ENCODE data around the gene CLIC5. TPM values are rescaled to one million over a fixed set of nuclear protein-coding genes. Genes with fewer than 3 reads are reported as not detected.

CLIC5 gene
- total RNA-seq, 4 donors from 2014 or later = 18.2 to 128 (median 119) TPM

GRCh38 chr6:45967363-45967762 lies 48.3 kb downstream of the CLIC5 start:
- DNase-seq = no peak
- H3K9me3 ChIP-seq = peaks cover 0 to 2% (median 0%) of the 10 kb centered on the region in 4 donors

GRCh38 chr6:45966797-45967196 lies 48.9 kb downstream of the CLIC5 start:
- Histone ChIP-seq H3K27ac (no peak overlapping the region), H3K4me1 (peaks cover 0 to 12% (median 2%) of the 10 kb centered on the region in 4 donors), H3K9me3 (peaks cover 0 to 2% (median 0%) of the 10 kb centered on the region in 4 donors), H3K36me3 (no peaks in the 10 kb centered on the region), H3K4me3 (no peak overlapping the region), H3K27me3 (no peaks in the 10 kb centered on the region)
- TF ChIP-seq POLR2A (IDR thresholded peaks at IDR 0.05) = no peak
- TF ChIP-seq, protein P1, sequence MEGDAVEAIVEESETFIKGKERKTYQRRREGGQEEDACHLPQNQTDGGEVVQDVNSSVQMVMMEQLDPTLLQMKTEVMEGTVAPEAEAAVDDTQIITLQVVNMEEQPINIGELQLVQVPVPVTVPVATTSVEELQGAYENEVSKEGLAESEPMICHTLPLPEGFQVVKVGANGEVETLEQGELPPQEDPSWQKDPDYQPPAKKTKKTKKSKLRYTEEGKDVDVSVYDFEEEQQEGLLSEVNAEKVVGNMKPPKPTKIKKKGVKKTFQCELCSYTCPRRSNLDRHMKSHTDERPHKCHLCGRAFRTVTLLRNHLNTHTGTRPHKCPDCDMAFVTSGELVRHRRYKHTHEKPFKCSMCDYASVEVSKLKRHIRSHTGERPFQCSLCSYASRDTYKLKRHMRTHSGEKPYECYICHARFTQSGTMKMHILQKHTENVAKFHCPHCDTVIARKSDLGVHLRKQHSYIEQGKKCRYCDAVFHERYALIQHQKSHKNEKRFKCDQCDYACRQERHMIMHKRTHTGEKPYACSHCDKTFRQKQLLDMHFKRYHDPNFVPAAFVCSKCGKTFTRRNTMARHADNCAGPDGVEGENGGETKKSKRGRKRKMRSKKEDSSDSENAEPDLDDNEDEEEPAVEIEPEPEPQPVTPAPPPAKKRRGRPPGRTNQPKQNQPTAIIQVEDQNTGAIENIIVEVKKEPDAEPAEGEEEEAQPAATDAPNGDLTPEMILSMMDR (IDR thresholded peaks at IDR 0.05) = no peak
- peak in 2 of 3 donors; percentile 18 to 51 for DNase-seq

More at GRCh38 chr6:45967363-45967762, 48.3 kb downstream of the CLIC5 start:
- Histone ChIP-seq H3K27me3 (no peaks in the 10 kb centered on the region), H3K4me3 (no peak overlapping the region), H3K27ac (no peak overlapping the region), H3K4me1 (peaks cover 0 to 12% (median 2%) of the 10 kb centered on the region in 4 donors), H3K36me3 (no peaks in the 10 kb centered on the region)
- TF ChIP-seq, protein P1 (IDR thresholded peaks at IDR 0.05) = no peak
- TF ChIP-seq POLR2A (IDR thresholded peaks at IDR 0.05) = no peak

DNA sequence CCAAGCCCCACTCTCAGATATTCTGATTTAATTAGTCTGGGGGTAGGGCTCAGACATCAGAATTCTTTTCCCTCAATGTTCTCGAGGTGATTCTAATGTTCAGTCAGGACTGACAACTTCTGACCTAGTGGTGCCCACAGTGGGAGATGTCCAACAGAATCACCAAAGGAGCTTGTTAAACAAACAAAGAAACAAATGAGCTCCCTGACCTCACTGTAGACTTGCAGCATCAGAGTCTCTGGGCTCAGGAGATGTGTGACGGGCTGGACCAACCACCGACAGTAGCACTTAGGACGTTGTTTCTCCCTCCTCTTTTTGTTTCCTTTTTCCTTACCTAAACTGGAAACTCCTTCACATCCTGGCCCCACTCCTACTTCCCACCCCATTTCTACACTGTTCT lies 49.3 kb downstream of the CLIC5 start:
- Histone ChIP-seq H3K4me3 (no peak overlapping the region), H3K4me1 (peaks cover 0 to 12% (median 2%) of the 10 kb centered on the region in 4 donors), H3K36me3 (no peaks in the 10 kb centered on the region), H3K9me3 (peaks cover 0 to 2% (median 0%) of the 10 kb centered on the region in 4 donors), H3K27ac (no peak overlapping the region), H3K27me3 (no peaks in the 10 kb centered on the region)
- no peak for TF ChIP-seq POLR2A (IDR thresholded peaks at IDR 0.05)
- TF ChIP-seq, protein P1 (IDR thresholded peaks at IDR 0.05) = no peak
- no peak for DNase-seq

DNA sequence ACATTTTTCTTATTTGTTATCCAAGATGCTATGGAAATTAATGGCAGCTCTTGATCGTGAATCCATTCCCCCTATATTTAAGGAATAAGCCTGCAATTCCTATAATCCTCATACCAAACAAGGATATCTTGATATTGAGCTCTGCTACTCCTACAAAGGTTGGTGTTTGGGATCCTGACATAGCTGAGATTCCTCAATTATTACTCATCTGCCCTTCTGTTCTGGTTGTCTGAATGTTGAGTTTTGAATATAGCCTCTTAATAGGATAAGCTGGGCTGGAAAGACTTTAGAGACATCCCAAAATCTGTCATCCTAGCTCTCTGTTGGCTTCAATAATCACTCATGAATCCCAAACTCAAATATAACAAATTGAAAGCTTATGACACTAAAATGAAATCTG lies 49.9 kb downstream of the CLIC5 start:
- H3K27ac ChIP-seq = no peak overlapping the region
- H3K27me3 ChIP-seq = no peaks in the 10 kb centered on the region
- TF ChIP-seq POLR2A (IDR thresholded peaks at IDR 0.05) = no peak
- TF ChIP-seq, protein P1 (IDR thresholded peaks at IDR 0.05) = no peak
- H3K4me3 ChIP-seq = no peak overlapping the region
- peaks cover 0 to 2% (median 0%) of the 10 kb centered on the region in 4 donors for H3K9me3 ChIP-seq
- H3K36me3 ChIP-seq = no peaks in the 10 kb centered on the region
- DNase-seq = no peak
- peaks cover 0 to 12% (median 1%) of the 10 kb centered on the region in 4 donors for H3K4me1 ChIP-seq

DNA sequence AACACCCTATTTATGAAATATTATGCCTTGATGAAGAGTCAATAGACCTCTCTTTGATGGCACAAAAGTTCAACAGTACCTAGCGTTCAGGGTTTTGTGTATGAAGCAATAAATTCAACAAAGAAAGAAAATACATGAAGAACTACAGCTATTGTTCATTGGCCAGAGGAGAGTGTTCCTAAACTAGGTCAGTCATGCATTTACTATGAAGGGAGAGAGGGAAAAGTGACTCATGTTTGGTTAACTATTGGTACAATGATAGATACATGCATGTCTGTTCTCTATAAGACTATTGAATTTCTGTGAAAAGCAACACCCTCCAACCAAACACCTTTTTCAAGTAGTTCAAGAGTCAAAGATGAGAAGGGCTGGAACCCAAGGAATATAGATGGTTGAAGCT lies 50.7 kb downstream of the CLIC5 start:
- Histone ChIP-seq H3K4me1 (peaks cover 0 to 11% (median 0%) of the 10 kb centered on the region in 4 donors), H3K27me3 (no peaks in the 10 kb centered on the region), H3K9me3 (peaks cover 0 to 2% (median 0%) of the 10 kb centered on the region in 4 donors), H3K27ac (no peak overlapping the region), H3K36me3 (no peaks in the 10 kb centered on the region), H3K4me3 (no peak overlapping the region)
- TF ChIP-seq POLR2A (IDR thresholded peaks at IDR 0.05) = no peak
- TF ChIP-seq, protein P1 (IDR thresholded peaks at IDR 0.05) = no peak
- no peak for DNase-seq

DNA sequence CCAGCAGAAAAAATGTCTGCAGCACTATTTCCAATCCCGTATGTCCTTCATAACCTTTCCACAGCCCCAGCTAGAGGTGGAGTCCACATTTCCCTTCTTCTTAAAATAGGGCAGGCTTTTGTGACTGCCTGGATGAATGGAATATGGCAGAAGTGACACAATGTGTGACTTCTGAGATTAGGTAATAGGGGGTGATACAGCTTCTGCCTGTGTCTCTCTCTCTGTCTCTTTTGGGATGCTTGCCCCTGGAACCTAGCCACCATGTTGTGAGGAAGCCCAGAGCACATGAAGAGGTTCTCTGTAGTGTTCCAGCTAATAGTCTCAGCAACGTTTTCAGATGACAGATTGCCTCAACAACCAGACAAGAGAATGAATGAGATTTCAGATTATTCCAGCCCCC lies 51.4 kb downstream of the CLIC5 start:
- DNase-seq = no peak
- Histone ChIP-seq H3K27me3 (no peaks in the 10 kb centered on the region), H3K4me1 (peaks cover 0 to 4% (median 0%) of the 10 kb centered on the region in 4 donors), H3K4me3 (no peak overlapping the region), H3K27ac (no peak overlapping the region), H3K36me3 (no peaks in the 10 kb centered on the region), H3K9me3 (peaks cover 0 to 2% (median 0%) of the 10 kb centered on the region in 4 donors)
- no peak for TF ChIP-seq POLR2A (IDR thresholded peaks at IDR 0.05)
- TF ChIP-seq, protein P1 (IDR thresholded peaks at IDR 0.05) = no peak
